Muscle of leg (tissue), 11 donors: ENCODE data around the gene LANCL1. TPM values are rescaled to one million over a fixed set of nuclear protein-coding genes. Genes with fewer than 3 reads are reported as not detected.
"Not testable (repeated sequence)": the region's sequence is repeated elsewhere in the genome, so short reads cannot be mapped to it uniquely, and the experiment has no call there.

ENCODE experiments used
- DNase-seq: peaks from one replicate; pipeline ENCODE4 v3.0.0; 2013
- H3K27ac ChIP-seq: one replicate; pipeline ENCODE4 v1.5.1; 2013; ENCODE audit warnings: mild to moderate bottlenecking, low read length, control low read depth
- H3K27me3 ChIP-seq: one replicate; pipeline ENCODE4 v1.6.1; 2013; ENCODE audit warnings: low read length; ENCODE audit not compliant: control insufficient read depth, insufficient read depth
- H3K36me3 ChIP-seq: one replicate; pipeline ENCODE4 v1.6.1; 2013; ENCODE audit warnings: low read length; ENCODE audit not compliant: control insufficient read depth, insufficient read depth
- H3K4me1 ChIP-seq: one replicate; pipeline ENCODE4 v1.6.1; 2013; ENCODE audit warnings: low read length; ENCODE audit not compliant: control insufficient read depth, insufficient read depth
- H3K4me3 ChIP-seq: one replicate; pipeline ENCODE4 v1.5.1; 2013; ENCODE audit warnings: low read length, control low read depth
- H3K9me3 ChIP-seq: replicated peaks from 2 replicates; pipeline ENCODE4 v1.6.1; 2013; ENCODE audit warnings: low read depth, low read length; ENCODE audit not compliant: control insufficient read depth
- WGBS: methylation state at CpG from one replicate; pipeline ENCODE4 v1.1.5; 2013; ENCODE audit warnings: missing lambda C conversion rate; ENCODE audit not compliant: insufficient coverage; 5-methylcytosine and 5-hydroxymethylcytosine counted together
- polyA plus RNA-seq, 8 donors: library from polyadenylated mRNA; unstranded; fragments of 120-200 nt; gene quantifications; one replicate each; pipeline versions ENCODE4 v1.2.1 to v1.2.3, GENCODE V29; 2013; ENCODE audit warnings: inconsistent platforms in 1 of 8, low replicate concordance in 1 of 8; ENCODE audit not compliant: insufficient read length in 8 of 8, insufficient read depth in 1 of 8
- total RNA-seq: library from RNA; stranded (reverse); fragments of 120-200 nt; gene quantifications from one replicate; pipeline ENCODE4 v1.2.4, GENCODE V29; 2013

The LANCL1 gene
- total and polyA plus RNA-seq, 9 donors: 33.9 to 68.6 (median 46.4) TPM

DNA sequence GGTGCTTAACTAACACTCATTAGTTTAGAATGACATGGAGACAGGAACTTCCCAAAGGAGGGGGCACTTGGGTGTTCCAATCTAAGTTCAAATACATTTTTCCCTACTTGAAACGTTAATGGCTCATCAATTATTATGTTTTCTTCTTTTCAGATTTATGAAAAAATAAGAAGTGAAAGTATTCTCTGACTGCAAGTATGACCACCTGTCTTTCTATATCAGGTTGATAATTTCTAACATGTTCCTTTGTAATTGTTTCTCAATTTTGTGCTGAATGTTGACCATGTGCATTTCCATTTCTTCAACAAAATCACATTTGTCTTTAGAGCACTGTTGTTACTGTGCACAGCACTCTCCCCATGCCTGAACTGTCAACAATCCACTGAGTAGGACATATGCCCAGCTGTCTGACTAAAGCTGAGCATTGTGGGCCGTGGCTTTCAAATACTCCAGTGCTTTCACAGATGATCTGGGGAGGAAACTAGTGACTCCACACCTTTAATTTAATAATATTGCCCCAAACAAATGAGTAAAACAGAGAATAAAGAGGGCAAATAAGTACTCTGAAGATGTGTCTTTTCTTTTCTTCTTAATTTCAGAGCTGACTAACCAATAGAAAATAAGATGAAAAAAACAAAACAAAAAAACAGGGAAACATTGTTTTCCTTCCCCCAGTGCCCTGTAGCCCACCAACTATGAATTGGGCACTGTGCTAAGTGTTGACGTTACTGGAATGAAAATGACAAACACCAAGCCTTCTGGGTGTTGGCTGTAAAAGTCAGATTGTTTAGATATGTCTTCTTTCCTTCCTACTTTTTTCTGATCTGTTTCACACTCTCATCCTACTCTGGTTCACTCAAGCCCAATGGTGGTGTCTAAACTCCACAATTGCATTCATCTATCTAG, 16.0 kb downstream of the LANCL1 start:
- H3K4me3 ChIP-seq: no peak overlapping the region
- peak overlapping the region; percentile 53 for H3K27ac ChIP-seq
- H3K4me1 ChIP-seq: peaks cover 6% of the 10 kb centered on the region
- DNase-seq: no peak
- no CpG with 5 or more reads among the region's 3 CpGs for WGBS
- H3K27me3 ChIP-seq: no peaks in the 10 kb centered on the region
- H3K9me3 ChIP-seq: no peaks in the 10 kb centered on the region
- H3K36me3 ChIP-seq: peaks cover 14% of the 10 kb centered on the region

DNA sequence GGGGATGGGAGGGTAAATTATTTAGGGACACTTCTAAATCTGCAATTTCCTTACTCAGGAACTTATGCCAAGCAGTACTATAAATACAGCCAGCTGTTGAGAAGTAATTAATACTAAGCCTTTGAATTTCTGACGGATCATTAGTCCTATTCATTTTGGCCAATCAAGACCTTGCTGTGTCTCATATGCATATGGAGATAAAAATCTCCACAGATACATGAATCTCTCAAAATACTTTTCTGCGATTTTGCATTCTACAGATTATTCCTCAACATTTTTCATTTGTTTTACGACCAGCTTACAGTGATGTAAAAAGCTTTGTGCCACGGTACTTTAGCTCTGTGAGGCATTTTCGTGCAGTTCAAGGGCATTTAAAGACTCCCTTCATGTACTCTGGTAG, 16.7 kb downstream of the LANCL1 start:
- Histone ChIP-seq H3K27me3 (no peaks in the 10 kb centered on the region), H3K27ac (peak overlapping the region; percentile 53), H3K36me3 (peaks cover 10% of the 10 kb centered on the region), H3K9me3 (no peaks in the 10 kb centered on the region), H3K4me3 (no peak overlapping the region), H3K4me1 (peaks cover 6% of the 10 kb centered on the region)
- no CpG with 5 or more reads among the region's 5 CpGs for WGBS
- no peak for DNase-seq

DNA sequence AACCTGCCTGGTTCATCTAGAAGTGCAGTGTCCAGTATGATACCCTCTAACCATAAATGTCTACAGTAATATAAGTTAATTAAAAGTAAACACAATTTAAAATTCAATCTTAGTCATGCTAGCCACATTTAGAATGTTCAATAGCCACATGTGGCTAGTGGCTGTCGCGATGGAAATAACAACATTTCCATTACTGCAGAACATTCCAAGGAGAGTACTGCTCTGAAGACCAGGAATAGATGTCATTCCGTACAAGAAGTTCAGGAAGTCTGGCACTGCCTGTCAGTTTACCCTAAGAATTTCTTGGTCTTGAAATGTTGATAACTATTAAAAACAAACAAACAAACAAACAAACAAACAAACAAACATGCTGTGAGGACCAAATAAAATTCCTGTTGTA, 17.2 kb downstream of the LANCL1 start:
- no peaks in the 10 kb centered on the region for H3K27me3 ChIP-seq
- H3K36me3 ChIP-seq: peaks cover 13% of the 10 kb centered on the region
- H3K4me3 ChIP-seq: no peak overlapping the region
- H3K4me1 ChIP-seq: peaks cover 6% of the 10 kb centered on the region
- DNase-seq: no peak
- 100% methylated on average over 2 of the region's 3 CpGs for WGBS
- no peaks in the 10 kb centered on the region for H3K9me3 ChIP-seq
- H3K27ac ChIP-seq: no peak overlapping the region

DNA sequence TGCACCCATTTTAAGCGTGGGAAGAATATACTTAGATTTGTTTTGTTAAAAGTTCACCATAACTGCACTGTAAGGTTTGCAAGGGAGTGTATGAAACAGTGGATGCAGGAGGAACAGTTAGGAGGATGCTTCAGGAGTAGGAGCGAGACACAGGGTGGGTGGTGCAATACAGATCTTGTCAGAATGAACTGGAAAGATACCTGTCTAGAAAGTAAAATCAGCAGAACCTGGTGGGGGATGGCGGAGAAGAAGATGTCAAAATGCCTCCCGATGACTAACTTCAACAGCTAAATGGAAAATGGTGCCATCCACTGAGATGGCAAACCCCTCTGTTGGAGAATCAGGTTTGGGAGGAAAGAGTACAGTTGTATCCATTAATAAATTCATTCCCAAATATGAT, 18.2 kb downstream of the LANCL1 start:
- H3K36me3 ChIP-seq: peaks cover 16% of the 10 kb centered on the region
- no peaks in the 10 kb centered on the region for H3K9me3 ChIP-seq
- no peak overlapping the region for H3K27ac ChIP-seq
- WGBS: 96% methylated on average over 4 of the region's 4 CpGs
- no peak overlapping the region for H3K4me3 ChIP-seq
- H3K27me3 ChIP-seq: no peaks in the 10 kb centered on the region
- no peak for DNase-seq
- peaks cover 6% of the 10 kb centered on the region for H3K4me1 ChIP-seq

DNA sequence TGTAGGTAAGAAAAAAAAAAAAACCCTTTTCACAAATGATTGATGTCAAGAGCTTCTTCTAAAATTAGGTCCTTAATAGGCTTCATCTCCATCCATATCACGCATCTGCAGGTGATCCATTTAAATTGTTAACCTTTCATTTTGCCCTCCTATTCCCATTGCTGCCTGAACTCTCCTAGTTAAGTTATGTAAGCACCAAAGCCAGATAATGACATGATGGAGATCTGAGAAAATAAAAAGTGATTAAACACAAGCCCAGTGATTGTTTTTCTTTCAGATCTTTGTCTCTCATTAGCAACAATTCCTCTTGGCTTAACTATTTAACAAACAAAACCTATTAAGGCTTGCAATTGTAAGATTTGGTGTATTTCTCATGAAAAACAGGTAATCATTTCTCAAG, 20.0 kb downstream of the LANCL1 start:
- Histone ChIP-seq H3K4me3 (no peak overlapping the region), H3K4me1 (peaks cover 5% of the 10 kb centered on the region), H3K27ac (no peak overlapping the region), H3K36me3 (peaks cover 14% of the 10 kb centered on the region), H3K27me3 (no peaks in the 10 kb centered on the region), H3K9me3 (no peaks in the 10 kb centered on the region)
- no CpG with 5 or more reads among the region's 1 CpG for WGBS
- no peak for DNase-seq

DNA sequence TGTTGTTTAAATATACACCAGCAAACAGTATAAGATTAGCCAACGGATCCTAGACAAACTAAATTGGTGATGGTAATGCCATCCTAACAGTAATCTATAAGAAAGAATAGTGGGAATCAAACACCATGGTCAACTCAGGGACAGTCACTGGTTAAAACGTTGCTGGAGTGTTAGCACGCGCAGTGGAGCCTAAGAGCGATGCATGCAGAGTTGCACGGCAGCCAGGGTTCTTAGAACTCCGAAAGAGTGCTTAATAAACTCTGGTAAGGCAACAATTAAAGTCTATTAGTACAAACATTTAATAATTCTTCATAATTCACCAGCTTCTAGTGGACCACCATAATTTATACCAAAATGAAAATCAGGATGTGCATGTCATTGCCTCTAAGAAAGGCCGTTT, 22.2 kb downstream of the LANCL1 start:
- Histone ChIP-seq H3K4me3 (no peak overlapping the region), H3K27ac (no peak overlapping the region), H3K4me1 (no peaks in the 10 kb centered on the region), H3K27me3 (no peaks in the 10 kb centered on the region), H3K9me3 (peaks cover 3% of the 10 kb centered on the region), H3K36me3 (peaks cover 13% of the 10 kb centered on the region)
- WGBS: 67% methylated on average over 3 of the region's 8 CpGs
- DNase-seq: no peak

DNA sequence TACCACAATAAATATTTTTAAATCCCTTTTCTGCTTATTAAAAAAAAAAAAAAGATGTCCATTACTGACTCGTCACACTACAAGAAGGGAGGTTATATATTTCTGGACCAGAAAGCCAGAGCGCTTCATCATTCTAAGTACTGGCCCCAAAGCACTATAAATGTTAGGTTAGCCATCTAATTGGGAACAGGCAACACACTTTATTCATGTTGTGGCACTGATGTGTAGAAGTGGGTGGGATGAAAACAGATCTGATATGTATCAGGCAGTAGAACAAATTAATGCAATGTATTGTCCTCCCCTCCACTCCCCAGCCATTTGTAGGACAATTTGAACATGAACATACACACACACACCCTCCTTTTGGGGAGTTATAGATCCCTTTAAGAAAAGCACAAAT, 24.4 kb downstream of the LANCL1 start:
- H3K9me3 ChIP-seq: peaks cover 5% of the 10 kb centered on the region
- no peak for DNase-seq
- H3K27ac ChIP-seq: no peak overlapping the region
- WGBS: no CpG with 5 or more reads among the region's 2 CpGs
- no peaks in the 10 kb centered on the region for H3K4me1 ChIP-seq
- H3K4me3 ChIP-seq: no peak overlapping the region
- H3K27me3 ChIP-seq: no peaks in the 10 kb centered on the region
- H3K36me3 ChIP-seq: peaks cover 11% of the 10 kb centered on the region

DNA sequence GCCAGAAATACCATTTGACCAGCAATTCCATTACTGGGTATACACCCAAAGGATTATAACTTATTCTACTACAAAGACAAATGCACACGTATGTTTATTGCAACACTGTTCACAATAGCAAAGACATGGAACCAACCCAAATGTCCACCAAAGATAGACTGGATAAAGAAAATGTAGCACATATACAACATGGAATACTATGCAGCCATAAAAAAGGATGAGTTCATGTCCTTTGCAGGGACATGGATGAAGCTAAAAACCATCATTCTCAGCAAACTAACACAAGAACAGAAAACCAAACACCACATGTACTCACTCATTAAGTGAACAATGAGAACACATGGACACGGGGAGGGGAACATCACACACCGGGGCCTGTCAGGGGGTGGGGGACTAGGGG, 25.6 kb downstream of the LANCL1 start:
- WGBS: no CpG with 5 or more reads among the region's 3 CpGs
- not testable (repeated sequence) for H3K4me1 ChIP-seq, H3K4me3 ChIP-seq, H3K27me3 ChIP-seq, H3K9me3 ChIP-seq, H3K36me3 ChIP-seq, DNase-seq, H3K27ac ChIP-seq

DNA sequence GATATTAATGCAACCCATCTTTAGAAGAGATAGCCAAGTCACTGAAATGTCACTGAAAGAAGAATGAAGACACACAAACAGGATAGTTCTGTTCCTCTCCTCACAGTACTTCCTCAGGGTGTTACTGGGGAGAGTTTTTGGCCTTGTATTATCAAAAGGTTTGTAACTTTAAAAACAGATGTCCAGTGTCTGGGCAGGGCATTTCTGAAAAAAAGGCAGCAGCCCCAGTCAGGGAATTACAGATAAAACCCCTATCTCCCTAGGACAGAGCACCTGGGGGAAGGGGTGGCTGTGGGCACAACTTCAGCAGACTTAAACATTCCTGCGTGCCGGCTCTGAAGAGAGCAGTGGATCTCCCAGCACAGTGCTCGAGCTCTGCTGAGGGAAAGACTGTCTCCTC, 30.8 kb downstream of the LANCL1 start:
- no peak for DNase-seq
- Histone ChIP-seq H3K36me3 (peaks cover 8% of the 10 kb centered on the region), H3K9me3 (peaks cover 5% of the 10 kb centered on the region), H3K27me3 (no peaks in the 10 kb centered on the region), H3K4me3 (no peak overlapping the region), H3K27ac (no peak overlapping the region), H3K4me1 (no peaks in the 10 kb centered on the region)
- WGBS: 76% methylated on average over 3 of the region's 3 CpGs

DNA sequence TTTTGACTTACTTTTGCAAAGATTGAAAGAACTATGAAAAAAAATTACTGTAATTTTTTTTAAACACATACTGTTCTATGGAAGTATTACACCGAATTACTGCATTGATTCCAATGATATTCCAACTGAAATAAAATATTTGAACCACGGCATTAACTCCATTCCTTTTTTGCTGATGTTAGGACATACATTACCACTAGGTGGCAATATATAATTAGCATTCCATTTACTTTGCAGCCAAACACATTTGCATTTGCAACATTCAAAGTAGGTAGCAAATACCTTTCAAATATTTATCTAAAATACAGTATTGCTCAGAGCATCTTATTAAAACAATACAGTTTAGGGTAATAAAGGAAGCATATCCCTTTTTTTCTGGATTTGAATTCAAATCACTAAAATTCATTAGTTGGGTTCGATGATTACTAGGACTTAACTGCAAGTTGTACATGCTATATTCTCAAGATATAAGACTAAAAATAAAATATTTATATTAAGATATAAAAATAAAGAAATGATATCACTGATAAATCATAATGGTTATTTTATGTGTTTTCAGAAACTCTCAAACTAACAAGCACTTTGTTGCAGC, 31.3 kb downstream of the LANCL1 start:
- Histone ChIP-seq H3K27me3 (no peaks in the 10 kb centered on the region), H3K36me3 (peaks cover 10% of the 10 kb centered on the region), H3K27ac (no peak overlapping the region), H3K4me3 (no peak overlapping the region), H3K4me1 (no peaks in the 10 kb centered on the region), H3K9me3 (peaks cover 5% of the 10 kb centered on the region)
- DNase-seq: peak; percentile 17
- WGBS: no CpG with 5 or more reads among the region's 3 CpGs
